HCT116 (cell line): ENCODE measurements around the gene MANSC1.

Experiments
- CEBPB ChIP-seq: IDR thresholded peaks from 2 replicates; pipeline ENCODE4 v1.6.1; 2012; ENCODE audit warnings: low read depth
- EGR1 ChIP-seq: IDR thresholded peaks from 2 replicates; pipeline ENCODE4 v1.6.1; 2012; ENCODE audit warnings: low read depth
- ELF1 ChIP-seq: IDR thresholded peaks from 2 replicates; pipeline ENCODE4 v1.6.1; 2012; ENCODE audit warnings: low read depth, borderline replicate concordance
- EZH2 ChIP-seq: fragments of 200-600 bp; sonication (generic); IDR thresholded peaks from 2 replicates; pipeline ENCODE4 v1.6.1; 2017; ENCODE audit warnings: antibody characterized with exemption, mixed run types
- FOSL1 ChIP-seq: IDR thresholded peaks from 2 replicates; pipeline ENCODE4 v1.6.1; 2012; ENCODE audit warnings: low read depth
- JUND ChIP-seq: IDR thresholded peaks from 2 replicates; pipeline ENCODE4 v1.6.1; 2012
- POLR2A ChIP-seq: IDR thresholded peaks from 2 replicates; pipeline ENCODE4 v1.7.0; 2011; ENCODE audit warnings: borderline replicate concordance; ENCODE audit not compliant: insufficient read depth, insufficient read length; ENCODE audit errors: extremely low read depth
- POLR2AphosphoS5 ChIP-seq: IDR thresholded peaks from 2 replicates; pipeline ENCODE4 v1.6.1; 2011; ENCODE audit warnings: mild to moderate bottlenecking, low read depth, low read length, moderate library complexity
- SIN3A ChIP-seq: IDR thresholded peaks from 2 replicates; pipeline ENCODE4 v1.6.1; 2012; ENCODE audit warnings: low read depth
- SRF ChIP-seq: IDR thresholded peaks from 2 replicates; pipeline ENCODE4 v1.6.1; 2012; ENCODE audit warnings: low read depth
- YY1 ChIP-seq: IDR thresholded peaks from 2 replicates; pipeline ENCODE4 v1.6.1; 2011; ENCODE audit warnings: low read length, low read depth, moderate library complexity, mild to moderate bottlenecking; ENCODE audit not compliant: insufficient replicate concordance; ENCODE audit errors: extremely low read depth
- ZNF274 ChIP-seq: fragments of 200-500 bp; sonication (Bioruptor generic); IDR thresholded peaks from 2 replicates; pipeline ENCODE4 v1.6.1; 2014; ENCODE audit warnings: mild to moderate bottlenecking, low read depth, low read length, inconsistent platforms
- TF ChIP-seq, protein P1 (sequence below), 3 experiments: fragments of 200-600 bp in 1 of 3; sonication (generic) in 1 of 3; IDR thresholded peaks in 2 of 3; conservative IDR thresholded peaks in 1 of 3; 2 replicates each; pipeline ENCODE4 v1.5.1; 2012 to 2017; ENCODE audit warnings: low read depth in 2 of 3, low read length in 2 of 3, antibody characterized with exemption in 1 of 3, borderline replicate concordance in 1 of 3, control low read depth in 1 of 3, mild to moderate bottlenecking in 1 of 3, mixed read lengths in 1 of 3, mixed run types in 1 of 3, moderate library complexity in 1 of 3; ENCODE audit not compliant: insufficient read depth in 1 of 3
- TF ChIP-seq, protein P2 (sequence below): IDR thresholded peaks from 2 replicates; pipeline ENCODE4 v1.6.1; 2012

DNA sequence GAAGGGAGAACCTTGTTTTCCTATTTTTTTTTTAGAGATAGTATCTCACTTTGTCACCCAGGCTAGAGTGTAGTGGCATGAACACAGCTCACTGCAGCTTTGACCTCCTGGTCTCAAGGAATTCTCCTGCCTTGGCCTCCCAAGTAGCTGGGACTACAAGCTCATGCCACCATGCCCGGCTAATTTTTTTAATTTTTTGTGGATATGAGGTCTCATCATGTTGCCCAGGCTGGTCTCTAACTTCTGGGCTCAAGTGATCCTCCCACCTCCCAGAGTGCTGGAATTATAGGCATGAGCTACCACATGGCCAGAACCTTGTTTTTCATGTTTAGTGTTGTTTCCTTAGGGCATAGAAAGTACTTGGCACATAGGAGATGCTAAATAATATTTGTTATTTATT is 13.5 kb downstream of the MANSC1 start:
- TF ChIP-seq EZH2: no peak
- TF ChIP-seq, protein P1, sequence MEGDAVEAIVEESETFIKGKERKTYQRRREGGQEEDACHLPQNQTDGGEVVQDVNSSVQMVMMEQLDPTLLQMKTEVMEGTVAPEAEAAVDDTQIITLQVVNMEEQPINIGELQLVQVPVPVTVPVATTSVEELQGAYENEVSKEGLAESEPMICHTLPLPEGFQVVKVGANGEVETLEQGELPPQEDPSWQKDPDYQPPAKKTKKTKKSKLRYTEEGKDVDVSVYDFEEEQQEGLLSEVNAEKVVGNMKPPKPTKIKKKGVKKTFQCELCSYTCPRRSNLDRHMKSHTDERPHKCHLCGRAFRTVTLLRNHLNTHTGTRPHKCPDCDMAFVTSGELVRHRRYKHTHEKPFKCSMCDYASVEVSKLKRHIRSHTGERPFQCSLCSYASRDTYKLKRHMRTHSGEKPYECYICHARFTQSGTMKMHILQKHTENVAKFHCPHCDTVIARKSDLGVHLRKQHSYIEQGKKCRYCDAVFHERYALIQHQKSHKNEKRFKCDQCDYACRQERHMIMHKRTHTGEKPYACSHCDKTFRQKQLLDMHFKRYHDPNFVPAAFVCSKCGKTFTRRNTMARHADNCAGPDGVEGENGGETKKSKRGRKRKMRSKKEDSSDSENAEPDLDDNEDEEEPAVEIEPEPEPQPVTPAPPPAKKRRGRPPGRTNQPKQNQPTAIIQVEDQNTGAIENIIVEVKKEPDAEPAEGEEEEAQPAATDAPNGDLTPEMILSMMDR (IDR thresholded peaks at IDR 0.05 in 2 of 3, conservative IDR thresholded peaks at IDR 0.05 in 1 of 3; ENCODE audit: borderline replicate concordance in 1 of 3, insufficient read depth in 1 of 3, low read depth in 2 of 3, low read length in 2 of 3): no peak
- no peak for TF ChIP-seq CEBPB
- no peak for TF ChIP-seq POLR2AphosphoS5
- TF ChIP-seq ELF1: no peak
- no peak for TF ChIP-seq EGR1
- TF ChIP-seq FOSL1: no peak
- no peak for TF ChIP-seq ZNF274
- no peak for TF ChIP-seq POLR2A
- TF ChIP-seq SRF: no peak
- TF ChIP-seq SIN3A: no peak
- TF ChIP-seq JUND: no peak
- TF ChIP-seq, protein P2, sequence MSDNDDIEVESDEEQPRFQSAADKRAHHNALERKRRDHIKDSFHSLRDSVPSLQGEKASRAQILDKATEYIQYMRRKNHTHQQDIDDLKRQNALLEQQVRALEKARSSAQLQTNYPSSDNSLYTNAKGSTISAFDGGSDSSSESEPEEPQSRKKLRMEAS: no peak
- TF ChIP-seq YY1: no peak
